CD4-positive, alpha-beta T cell treated with Interleukin-10 for 1 hour (primary cell): Measurements from ENCODE around the gene PLEKHG3.

Experiments
- DNase-seq: peaks from one replicate; pipeline ENCODE4 v3.0.0-alpha.2; 2020

Gene PLEKHG3

GRCh38 chr14:64708148-64709004, 4.2 kb downstream of the PLEKHG3 start:
- peak; percentile 65 for DNase-seq

- no peak for DNase-seq
Observed at GRCh38 chr14:64709126-64709525, 4.9 kb downstream of the PLEKHG3 start.

- no peak for DNase-seq
Observed at GRCh38 chr14:64711039-64711438, 6.8 kb downstream of the PLEKHG3 start.

DNA sequence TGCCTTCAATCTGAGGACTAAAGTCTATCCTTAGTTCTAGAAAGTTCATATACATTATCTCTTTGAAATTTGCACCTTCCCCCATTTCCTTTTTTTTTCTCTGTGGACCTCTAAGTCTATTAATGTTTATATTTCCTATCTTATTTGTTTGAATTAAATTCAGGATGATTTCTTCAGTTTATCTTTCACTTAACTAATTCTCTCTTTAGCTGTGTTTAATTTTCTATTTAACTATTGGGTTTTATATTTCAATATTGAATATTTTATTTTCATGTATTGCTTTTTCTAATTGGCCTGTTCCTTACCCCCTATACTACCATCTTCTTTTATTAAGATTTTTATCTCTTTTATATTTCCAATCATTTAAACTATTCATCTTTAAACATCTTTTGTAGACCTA, 9.5 kb downstream of the PLEKHG3 start:
- DNase-seq, result no peak

- no peak for DNase-seq
Observed at GRCh38 chr14:64714432-64715025, 10.3 kb downstream of the PLEKHG3 start.

DNA sequence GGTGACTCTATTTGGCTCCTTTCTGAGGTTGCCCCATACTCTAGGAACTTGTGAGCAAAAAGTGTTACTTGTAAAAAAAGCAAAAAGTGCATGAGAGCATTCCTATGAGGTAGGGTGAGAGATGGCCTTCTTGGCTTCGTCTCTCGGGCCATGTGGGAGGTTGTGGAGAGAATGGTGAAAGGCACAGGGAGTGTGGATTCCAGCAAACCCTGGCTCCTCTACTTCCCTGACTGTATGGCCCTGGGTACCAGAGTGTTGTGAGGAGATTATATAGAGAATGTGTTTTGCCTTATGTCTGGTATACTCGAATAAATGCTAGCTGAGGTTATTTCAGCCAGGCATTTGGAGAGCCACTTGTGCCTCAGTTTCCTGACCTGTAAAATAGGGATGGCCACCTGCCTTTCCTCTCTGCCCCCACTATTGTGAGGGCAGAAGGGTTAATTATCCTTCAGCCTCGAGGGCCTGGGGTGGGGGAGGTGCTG, 11.0 kb downstream of the PLEKHG3 start:
- DNase-seq, result no peak

DNA sequence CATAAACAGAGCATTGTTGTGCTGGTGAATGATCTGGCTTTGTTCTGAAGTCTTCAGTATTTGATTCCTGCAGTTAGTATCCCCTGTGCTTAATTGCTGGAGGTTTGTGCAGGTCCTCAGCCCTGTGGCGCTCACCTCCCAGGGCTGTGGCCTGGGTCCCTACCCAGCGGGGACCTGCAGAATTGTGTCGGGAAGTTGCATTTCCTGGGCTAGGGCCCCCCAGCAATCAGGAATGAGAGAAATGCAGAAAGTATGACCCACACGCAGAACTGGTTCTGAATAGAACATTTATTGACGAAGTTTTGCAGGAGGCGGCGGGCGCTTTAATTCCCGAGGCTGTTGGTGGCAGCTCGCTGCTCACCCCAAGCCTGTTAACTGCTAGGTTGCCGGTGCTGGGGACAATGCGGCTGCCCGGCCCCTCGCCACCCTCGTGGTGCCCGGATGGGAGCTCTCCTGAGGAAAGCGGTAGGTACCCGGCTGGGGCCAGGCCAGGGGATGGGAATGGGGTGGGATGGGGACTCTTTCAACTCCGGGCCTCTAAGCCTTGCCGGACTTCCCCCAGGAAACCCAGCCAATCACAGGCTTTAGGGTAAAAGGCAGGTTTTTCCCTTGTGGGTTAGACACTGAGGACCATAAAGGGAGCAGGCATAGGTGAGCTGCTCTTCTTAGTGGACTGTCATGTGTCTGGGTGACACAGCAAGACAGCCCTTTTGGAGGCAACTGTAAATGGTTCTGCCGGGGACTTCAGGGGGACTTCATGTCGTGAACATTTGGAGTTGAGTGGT, 11.6 kb downstream of the PLEKHG3 start:
- DNase-seq, result no peak

DNA sequence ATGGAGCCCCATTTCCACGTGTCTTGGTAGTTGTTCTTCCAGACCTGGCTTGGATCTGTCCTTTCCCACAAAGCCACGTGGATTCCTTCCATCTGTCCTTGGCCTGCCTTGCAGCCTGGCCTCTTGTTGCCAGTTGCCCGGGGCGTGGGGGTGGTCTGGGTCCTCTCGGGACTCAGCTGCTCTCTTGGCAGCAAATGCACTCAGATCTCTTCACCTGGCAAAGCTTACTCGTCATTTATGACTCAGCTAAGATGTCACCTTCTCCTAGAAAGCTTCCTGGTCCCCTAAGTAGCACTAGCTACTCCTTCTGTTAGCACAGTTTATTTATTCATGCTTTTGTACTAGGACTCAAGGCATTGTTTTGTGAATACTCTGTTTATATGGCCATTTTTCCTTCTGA, 13.6 kb downstream of the PLEKHG3 start:
- no peak for DNase-seq

DNA sequence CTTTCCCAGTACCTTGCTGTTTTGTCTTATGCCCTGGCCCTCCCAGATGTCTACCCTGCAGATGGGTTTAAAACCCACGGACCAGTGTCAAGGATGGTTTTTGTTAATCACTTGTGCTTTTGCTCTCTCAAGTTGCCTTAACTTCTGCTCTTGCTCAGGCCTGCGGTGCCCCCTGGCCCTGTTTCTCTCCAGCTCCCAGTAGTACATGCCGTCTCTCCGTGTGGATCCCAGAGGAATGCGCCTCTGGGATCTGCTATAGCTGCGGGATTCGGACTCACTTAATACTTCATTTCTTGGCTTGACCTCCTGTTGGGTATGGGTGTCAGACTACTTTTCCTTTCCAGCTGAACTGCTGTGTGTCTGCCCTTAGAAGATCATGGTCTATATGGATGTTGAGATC, 14.5 kb downstream of the PLEKHG3 start:
- no peak for DNase-seq

DNA sequence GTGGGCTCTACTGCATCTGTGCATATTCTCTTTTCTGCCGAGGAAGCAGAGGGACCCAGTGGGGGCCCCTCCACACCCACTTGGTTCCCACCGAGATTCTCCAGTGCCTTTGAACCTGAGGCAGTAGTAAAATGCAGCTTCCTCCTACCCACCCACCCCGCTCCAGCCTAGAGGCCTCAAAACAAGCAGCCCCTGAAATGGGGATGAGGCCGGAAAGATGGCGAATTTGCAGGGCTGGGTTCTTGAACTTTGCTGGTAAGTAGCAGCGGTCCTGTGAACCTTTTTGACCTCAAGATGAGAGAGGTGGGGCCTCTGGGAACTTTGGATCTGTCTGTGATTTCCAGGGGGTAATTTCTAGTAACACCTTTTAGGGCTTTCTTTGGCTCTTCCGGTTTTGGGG, 15.4 kb downstream of the PLEKHG3 start:
- DNase-seq, result no peak

GRCh38 chr14:64720131-64720576, 15.9 kb downstream of the PLEKHG3 start:
- DNase-seq, result no peak

DNA sequence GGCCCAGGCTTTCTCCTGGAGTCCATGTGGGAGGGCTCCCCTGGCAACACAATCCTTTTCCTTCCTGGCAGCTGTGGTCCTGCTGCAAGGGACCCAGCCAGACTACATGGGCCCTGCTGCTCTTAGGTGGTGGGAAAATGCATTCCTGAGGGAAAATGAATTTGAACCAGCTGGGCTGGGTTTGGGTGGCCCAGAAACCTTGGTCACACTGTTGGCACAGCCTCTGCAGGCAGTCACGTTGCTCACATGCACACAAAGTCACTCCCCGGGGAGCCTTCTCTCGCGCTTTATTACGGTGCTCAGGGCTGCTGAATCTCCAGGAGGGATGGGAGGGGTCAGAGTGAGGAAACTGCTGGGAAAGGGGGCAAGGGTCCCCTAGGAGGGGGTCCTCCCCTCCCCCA, 17.2 kb downstream of the PLEKHG3 start:
- DNase-seq, result no peak

- DNase-seq, result no peak
Observed at GRCh38 chr14:64721899-64722298, 17.7 kb downstream of the PLEKHG3 start.

DNA sequence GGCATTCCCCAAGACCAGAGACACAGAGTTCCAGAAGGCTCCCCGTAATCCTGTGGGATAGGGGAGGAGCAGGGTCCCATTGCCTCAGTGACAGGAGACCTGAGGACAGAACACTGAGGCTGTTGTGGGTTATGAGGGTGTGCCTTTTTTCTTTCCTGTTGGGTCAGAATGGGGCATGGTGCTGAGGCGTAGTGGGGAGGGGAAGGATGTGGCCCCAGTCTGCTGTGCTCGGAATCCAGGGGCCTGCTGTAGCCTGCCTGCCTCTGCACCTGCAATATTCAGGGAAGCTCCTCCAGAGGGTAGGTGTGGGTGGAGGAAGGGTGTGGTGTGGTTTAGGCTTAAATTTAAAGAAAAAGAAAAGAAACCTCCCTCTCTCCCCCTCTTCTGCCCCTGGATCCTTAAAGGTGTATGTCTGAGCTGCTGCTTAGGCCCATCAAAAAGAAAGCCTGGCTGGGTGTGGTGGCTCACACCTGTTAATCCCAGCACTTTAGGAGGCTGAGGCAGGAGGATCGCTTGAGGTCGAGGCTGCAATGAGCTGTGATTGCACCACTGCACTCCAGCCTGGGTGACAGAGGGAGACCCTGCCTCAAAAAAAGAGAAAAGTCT, 18.7 kb downstream of the PLEKHG3 start:
- peak; percentile 58 for DNase-seq

- DNase-seq, result peak; percentile 45
Observed at GRCh38 chr14:64723691-64724577, 19.7 kb downstream of the PLEKHG3 start.

DNA sequence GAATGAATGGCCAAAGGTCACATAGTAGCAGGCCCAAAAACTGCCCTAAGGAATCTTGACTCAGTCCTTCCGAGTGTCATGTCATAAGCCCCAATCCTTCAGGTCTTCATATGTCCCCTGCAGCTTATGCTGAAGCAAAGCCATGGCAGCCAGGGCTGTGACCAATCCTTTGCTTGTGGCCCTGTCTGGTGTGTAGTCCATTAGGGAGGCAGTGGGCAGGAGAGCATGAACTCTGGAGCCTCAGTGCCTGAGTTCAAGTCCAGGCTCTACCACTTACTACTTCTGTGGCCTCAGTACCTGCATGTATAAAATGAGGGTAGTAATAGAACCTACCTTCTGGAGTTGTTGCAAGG, 20.3 kb downstream of the PLEKHG3 start:
- no peak for DNase-seq

GRCh38 chr14:64725261-64725815, 21.1 kb downstream of the PLEKHG3 start:
- no peak for DNase-seq

DNA sequence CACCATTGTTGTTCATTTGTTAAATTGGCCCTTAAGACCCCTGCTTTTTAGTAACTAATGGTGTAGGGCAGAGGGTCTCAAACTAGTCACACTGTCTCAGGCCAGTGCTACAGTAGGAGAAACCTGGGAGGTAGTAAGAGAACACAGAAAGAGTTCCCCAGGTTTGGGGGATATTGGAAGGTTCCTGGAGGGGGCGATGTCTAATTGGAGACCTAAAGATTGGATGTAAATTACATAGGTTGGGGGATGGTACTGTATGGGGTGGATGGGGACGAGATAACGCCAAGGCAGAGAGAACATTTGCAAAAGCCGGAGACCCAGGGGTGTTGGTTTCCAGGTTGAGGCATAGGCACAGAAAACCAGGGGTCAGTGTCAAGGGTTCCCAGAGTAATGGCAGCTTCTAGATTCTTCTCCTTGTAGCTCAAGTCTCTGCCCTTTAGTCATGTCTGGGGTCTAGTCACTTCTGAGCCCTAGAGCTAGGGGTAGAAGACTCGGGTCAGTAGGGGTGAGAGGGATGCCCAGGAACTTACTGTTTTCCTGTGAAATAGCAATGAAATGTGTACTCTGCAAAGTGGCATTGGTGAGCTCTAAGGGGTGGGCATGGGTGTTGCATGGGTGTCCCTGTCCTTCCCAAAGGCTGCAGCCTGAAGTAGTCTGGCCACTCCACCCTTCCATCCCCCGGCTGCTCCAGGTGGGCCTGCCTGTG, 21.8 kb downstream of the PLEKHG3 start:
- no peak for DNase-seq

DNA sequence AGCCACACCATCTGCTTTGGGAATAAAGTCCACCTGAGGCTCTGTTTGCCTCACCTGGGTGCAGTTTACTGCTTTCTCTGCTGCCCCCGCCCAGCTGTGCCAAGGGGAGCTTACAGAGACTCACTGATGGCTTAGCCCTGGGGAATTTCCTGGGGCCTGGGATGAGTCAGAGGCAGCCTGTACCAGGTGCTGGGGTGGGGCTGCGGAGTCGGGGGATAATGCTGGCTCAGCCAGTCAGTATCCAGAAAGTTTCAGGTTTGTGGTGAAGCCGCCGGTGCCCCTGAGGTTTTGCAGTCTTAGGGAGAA, 22.3 kb downstream of the PLEKHG3 start:
- DNase-seq, result peak; percentile 53

DNA sequence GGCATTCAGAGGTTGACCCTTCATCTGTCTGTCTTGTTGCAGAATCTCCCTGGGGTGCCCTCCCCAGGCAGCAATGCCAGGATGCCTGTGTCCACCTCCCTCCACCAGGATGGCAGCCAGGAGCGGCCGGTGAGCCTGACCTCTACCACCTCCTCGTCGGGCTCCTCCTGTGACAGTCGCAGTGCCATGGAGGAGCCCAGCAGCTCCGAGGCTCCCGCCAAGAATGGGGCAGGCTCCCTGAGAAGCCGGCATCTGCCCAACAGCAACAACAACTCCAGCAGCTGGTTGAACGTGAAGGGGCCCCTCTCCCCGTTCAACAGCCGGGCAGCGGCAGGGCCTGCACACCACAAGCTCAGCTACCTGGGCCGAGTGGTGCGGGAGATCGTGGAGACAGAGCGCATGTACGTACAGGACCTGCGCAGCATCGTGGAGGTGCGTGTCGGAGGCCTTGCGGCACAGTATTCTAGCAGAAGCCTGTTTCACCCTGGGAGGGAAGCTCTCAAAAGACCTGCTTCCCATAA, 23.4 kb downstream of the PLEKHG3 start:
- no peak for DNase-seq

- no peak for DNase-seq
Observed at GRCh38 chr14:64728106-64728505, 23.9 kb downstream of the PLEKHG3 start.
